NCI-H774 (cell line): Measurements from ENCODE around the gene SERINC5.
"Not testable (repeated sequence)": the region's sequence is repeated elsewhere in the genome, so short reads cannot be mapped to it uniquely, and the experiment has no call there.

Experiments
- DNase-seq: peaks from one replicate; lab custom pipeline; 2025; lab: John Stamatoyannopoulos, UW

SERINC5 gene

GRCh38 chr5:80255811-80256712 lies at the start of gene SERINC5:
Gene SERINC5, minus strand, starts transcription at chr5:80256048. Its CDS starts 126 bp downstream, at chr5:80255922.
- DNase-seq, result peak; percentile 61

- no peak for DNase-seq
Measured at GRCh38 chr5:80302636-80303035, 46.8 kb upstream of the SERINC5 start.

- DNase-seq, result not testable (repeated sequence)
Measured at GRCh38 chr5:80301342-80301741, 45.5 kb upstream of the SERINC5 start.

- not testable (repeated sequence) for DNase-seq
Measured at GRCh38 chr5:80300796-80301195, 44.9 kb upstream of the SERINC5 start.

- DNase-seq, result no peak
Measured at GRCh38 chr5:80300125-80300524, 44.3 kb upstream of the SERINC5 start.

GRCh38 chr5:80299601-80300000 lies 43.8 kb upstream of the SERINC5 start:
- DNase-seq, result no peak

GRCh38 chr5:80296121-80296520 lies 40.3 kb upstream of the SERINC5 start:
- no peak for DNase-seq

GRCh38 chr5:80291761-80292160 lies 35.9 kb upstream of the SERINC5 start:
- DNase-seq, result no peak

- DNase-seq, result no peak
Measured at GRCh38 chr5:80289320-80289719, 33.5 kb upstream of the SERINC5 start.

- no peak for DNase-seq
Measured at GRCh38 chr5:80288177-80288576, 32.3 kb upstream of the SERINC5 start.

- no peak for DNase-seq
Measured at GRCh38 chr5:80284720-80285119, 28.9 kb upstream of the SERINC5 start.

- no peak for DNase-seq
Measured at GRCh38 chr5:80283360-80283759, 27.5 kb upstream of the SERINC5 start.

- no peak for DNase-seq
Measured at GRCh38 chr5:80282054-80282453, 26.2 kb upstream of the SERINC5 start.

GRCh38 chr5:80277191-80277590 lies 21.3 kb upstream of the SERINC5 start:
- no peak for DNase-seq

- no peak for DNase-seq
Measured at GRCh38 chr5:80276186-80276585, 20.3 kb upstream of the SERINC5 start.

- DNase-seq, result no peak
Measured at GRCh38 chr5:80275347-80275746, 19.5 kb upstream of the SERINC5 start.

- not testable (repeated sequence) for DNase-seq
Measured at GRCh38 chr5:80270543-80270942, 14.7 kb upstream of the SERINC5 start.

GRCh38 chr5:80269991-80270438 lies 14.2 kb upstream of the SERINC5 start:
- DNase-seq, result no peak

GRCh38 chr5:80268916-80269315 lies 13.1 kb upstream of the SERINC5 start:
- DNase-seq, result no peak

- no peak for DNase-seq
Measured at GRCh38 chr5:80266566-80266965, 10.7 kb upstream of the SERINC5 start.

GRCh38 chr5:80260461-80260860 lies 4.6 kb upstream of the SERINC5 start:
- no peak for DNase-seq

- no peak for DNase-seq
Measured at GRCh38 chr5:80259511-80260203, 3.8 kb upstream of the SERINC5 start.

GRCh38 chr5:80255431-80255810 lies 427 bp downstream of the SERINC5 start:
- DNase-seq, result no peak
